Hepatocyte (in vitro differentiated cells): ENCODE data around the gene C10orf67.

Experiments used
- EZH2 ChIP-seq: fragments of 200-600 bp; sonication (generic); IDR thresholded peaks from 2 replicates; pipeline ENCODE4 v1.6.1; 2016; ENCODE audit warnings: antibody characterized with exemption, mild to moderate bottlenecking, borderline replicate concordance
- EZH2phosphoT487 ChIP-seq: fragments of 200-600 bp; sonication (generic); IDR thresholded peaks from one replicate; pipeline ENCODE4 v1.6.1; 2018; ENCODE audit warnings: antibody characterized with exemption, mild to moderate bottlenecking, low read depth, moderate library complexity; ENCODE audit not compliant: unreplicated experiment, severe bottlenecking
- TF ChIP-seq, protein P1 (sequence below): fragments of 200-600 bp; sonication (generic); IDR thresholded peaks from 2 replicates; pipeline ENCODE4 v1.5.1; 2016; ENCODE audit warnings: antibody characterized with exemption, mild to moderate bottlenecking; ENCODE audit not compliant: poor library complexity

GRCh38 chr10:23322082-23322481 is 22.5 kb downstream of the C10orf67 start:
- no peak for TF ChIP-seq EZH2phosphoT487
- TF ChIP-seq, protein P1, sequence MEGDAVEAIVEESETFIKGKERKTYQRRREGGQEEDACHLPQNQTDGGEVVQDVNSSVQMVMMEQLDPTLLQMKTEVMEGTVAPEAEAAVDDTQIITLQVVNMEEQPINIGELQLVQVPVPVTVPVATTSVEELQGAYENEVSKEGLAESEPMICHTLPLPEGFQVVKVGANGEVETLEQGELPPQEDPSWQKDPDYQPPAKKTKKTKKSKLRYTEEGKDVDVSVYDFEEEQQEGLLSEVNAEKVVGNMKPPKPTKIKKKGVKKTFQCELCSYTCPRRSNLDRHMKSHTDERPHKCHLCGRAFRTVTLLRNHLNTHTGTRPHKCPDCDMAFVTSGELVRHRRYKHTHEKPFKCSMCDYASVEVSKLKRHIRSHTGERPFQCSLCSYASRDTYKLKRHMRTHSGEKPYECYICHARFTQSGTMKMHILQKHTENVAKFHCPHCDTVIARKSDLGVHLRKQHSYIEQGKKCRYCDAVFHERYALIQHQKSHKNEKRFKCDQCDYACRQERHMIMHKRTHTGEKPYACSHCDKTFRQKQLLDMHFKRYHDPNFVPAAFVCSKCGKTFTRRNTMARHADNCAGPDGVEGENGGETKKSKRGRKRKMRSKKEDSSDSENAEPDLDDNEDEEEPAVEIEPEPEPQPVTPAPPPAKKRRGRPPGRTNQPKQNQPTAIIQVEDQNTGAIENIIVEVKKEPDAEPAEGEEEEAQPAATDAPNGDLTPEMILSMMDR: no peak
- TF ChIP-seq EZH2: no peak
